DMS153 (cell line): ENCODE results near the gene CENPP.

Experiments used
- DNase-seq: peaks from one replicate; lab custom pipeline; 2025; lab: John Stamatoyannopoulos, UW

CENPP gene

DNA sequence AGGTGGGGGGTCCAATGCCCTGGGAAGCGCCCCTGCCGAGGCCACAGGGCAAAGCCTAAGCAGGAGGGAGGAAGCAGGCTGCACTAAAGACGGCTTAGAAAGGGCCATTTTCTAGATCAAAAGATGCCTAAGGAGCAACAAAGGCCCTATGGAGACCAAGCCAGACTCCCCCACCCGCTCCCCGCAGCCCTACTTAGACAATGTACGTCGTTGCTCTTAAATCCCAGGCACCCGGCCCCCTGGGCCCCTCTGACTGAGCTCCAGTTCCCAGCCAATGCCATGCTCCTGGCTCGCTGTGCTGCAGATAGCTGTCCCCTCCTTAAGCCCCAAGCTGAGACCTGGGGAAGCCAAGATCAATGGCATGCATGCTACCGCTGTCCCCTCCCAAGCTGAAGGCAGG is 333.8 kb downstream of the CENPP start:
- no peak for DNase-seq

DNA sequence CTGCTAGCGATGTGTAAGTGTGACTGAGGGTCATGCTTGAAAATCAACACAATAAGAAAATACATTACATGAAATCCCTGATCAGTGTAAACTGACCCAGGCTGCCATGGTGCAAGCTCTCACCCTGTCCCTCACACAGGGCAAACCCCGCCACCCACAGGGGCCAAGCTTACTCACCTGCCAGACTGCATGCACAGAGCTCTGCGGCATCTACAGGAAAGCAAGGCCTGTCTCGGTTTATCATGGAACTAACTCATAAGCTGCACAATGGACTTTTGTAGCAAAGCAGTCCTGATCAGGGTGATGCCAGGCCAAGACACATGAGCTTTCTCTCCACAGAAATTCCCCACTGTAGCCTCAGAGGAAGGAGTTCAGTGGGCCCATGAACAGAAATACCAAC is 334.5 kb downstream of the CENPP start:
- no peak for DNase-seq

DNA sequence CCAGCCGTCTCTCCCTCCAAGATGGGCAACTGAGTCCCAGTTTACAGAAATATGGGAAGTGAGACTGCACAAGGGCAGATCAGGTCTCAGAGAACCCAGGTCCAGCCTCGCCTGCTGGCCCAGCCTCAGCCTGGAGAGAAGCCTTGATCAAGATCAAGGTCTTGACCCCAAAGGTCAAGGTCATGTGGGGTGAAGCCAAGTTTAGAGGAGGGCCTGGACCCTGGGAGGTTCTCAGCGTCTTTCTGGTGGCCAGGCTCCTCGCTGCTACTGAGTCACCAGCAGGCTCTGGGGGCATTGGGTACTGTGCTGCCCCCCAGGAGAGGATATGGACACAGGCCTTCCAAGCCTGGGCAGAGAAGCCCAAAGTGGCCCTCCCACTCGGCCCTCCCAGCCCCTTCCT is 335.4 kb downstream of the CENPP start:
- no peak for DNase-seq

DNA sequence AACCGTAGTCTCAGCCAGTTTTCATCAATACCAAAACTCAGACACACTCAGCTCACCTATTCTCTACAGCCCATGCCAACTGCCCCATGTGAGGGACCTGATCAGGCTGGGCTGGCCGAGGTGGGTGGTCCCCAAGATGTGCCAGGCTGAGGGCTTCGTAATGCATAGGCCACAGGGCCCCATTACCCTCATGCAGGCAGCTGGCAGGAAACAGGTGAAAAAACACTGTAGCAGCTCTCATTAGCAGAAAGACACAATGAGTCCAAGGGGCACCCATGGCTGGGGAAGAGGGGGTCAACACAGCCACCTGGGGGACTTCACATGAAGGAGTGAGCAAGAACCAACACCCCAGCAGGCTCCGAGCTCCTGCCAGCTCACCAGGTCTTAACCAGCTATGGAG is 336.0 kb downstream of the CENPP start:
- DNase-seq: no peak

DNA sequence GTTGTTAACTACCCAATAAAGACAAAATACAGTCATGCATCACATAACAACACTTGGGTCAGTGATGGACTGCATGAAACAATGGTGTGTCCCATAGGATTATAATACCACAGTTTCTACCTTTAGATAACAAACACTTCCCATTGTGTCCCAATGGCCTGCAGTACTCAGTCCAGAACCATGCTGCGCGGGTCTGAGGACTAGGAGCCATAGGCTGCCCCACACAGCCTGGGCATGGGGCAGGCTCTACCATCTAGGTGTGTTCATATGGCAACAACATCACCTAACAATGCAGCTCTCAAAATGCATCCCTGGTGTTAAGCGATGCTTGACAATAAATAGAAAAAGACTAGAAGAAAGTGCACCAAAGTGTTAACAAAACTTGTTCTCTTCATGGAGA is 337.4 kb downstream of the CENPP start:
- DNase-seq: no peak

DNA sequence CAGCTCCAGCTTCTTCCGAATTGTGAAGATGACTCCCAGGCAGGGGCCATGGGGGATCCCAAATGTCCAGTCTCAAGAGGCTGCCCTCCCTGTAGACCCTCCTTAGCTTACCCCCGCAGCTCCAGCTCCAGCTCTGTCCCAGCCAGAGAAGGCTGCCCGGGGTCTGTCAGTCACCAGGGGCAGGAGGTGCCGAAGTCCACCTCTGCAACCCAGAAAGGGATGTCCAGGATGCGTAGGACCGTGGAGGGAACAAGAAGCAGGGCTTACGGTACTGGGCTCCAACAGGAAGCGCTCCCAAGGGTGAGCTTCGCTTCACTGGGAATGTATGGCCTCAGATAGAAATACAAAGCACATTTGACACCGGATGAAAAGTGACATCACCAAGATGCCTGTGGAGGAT is 338.2 kb downstream of the CENPP start:
- DNase-seq: no peak

DNA sequence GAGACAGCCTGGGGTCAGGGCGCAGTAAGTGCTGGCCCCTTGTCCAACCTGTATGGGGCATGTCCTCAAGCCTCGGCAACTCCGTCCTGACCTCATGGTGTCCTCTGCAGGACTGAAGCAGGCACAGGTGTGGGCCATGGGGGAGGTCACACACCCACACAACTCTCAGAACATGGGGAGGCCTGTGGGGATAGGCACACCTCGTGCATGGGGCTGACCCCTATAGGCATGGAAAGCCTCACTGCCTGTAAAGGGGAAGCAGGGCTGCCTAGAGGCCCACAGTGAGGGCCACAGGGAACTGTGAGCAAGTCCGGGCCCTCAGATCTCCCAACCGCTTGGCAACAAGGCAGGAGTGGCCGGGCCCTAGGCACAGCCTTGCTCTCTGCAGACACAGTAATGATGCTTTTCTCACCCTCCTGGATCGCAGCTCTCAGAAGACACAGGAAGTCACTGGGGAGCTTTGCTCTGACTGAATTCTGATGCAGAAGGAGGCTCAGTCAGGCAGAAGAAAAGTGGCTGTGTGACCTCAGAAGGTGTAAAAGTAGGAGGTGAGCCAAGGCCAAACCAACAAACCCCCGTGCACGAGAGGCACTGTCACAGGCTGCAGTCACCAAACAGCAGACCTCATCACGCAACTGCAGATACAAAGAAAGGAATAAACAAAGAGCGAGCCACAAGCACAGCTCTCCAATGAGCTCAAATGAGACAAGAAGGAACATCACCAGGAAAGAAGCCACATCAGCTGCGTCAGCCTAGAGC is 338.8 kb downstream of the CENPP start:
- no peak for DNase-seq

DNA sequence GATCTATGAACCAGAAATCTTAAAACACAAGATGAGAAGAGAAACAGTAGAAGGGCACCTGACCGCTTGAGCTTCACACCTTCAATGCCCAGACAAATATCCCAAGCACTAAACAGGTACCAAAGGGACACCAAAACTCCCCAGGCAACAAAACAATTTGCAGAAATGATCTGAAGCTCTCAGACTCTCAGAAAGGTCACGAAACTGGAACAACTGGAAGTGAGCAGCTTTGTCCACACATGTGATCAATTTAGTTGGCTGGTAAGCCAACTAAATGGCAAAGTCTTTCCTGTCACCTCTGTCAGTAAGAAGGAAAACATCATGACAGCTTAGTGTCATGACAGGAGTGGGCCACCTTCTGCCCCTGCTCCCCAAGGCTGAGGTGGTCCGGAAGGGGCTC is 340.1 kb downstream of the CENPP start:
- no peak for DNase-seq

DNA sequence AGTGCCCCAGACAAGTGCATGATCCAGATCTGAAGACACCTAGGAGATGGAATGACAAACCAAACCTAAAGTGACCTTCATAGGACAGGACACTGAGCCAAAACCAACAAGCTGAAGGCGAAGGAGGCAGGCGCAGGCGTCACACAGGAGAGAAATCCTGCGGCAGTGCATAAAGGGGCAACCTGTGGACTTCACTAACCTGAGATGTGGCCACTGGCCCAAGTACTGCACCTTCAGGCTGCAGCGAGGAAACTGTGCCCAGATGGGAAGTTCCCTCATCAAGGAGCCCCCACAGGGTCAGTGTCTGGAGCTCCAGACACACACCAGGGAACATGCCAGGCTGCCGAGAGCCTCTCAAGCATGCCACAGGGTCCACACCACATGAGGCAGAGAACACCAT is 340.5 kb downstream of the CENPP start:
- DNase-seq: no peak

DNA sequence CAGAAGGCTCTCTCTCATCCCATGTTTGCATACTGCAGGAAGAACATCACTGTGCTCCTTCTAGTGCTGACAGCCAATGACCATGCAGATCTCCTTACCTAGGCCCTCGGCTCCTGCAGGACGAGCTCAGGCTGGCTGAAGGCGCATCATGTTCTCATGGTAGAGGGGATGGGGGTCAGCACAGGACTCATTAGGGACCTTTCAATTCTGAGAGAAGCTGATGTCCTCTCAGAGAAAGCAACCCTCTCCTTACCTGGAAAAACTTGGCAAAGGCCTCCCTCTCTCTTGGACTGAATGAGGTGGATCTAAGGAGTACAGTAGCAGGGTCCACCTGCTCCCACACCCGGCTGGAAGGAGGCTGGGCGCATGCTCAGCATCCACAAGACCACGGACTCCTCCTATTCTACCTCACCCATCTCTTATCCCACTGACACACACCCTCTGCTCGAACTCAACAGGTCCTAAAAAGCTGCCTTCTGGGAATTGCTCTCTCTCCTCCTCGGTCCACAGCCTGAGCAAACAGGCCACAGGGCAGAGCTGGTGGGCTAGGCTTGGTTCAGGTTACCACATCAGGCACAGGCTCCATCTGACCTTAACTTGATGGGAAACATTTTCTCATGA is 341.3 kb downstream of the CENPP start:
- no peak for DNase-seq

DNA sequence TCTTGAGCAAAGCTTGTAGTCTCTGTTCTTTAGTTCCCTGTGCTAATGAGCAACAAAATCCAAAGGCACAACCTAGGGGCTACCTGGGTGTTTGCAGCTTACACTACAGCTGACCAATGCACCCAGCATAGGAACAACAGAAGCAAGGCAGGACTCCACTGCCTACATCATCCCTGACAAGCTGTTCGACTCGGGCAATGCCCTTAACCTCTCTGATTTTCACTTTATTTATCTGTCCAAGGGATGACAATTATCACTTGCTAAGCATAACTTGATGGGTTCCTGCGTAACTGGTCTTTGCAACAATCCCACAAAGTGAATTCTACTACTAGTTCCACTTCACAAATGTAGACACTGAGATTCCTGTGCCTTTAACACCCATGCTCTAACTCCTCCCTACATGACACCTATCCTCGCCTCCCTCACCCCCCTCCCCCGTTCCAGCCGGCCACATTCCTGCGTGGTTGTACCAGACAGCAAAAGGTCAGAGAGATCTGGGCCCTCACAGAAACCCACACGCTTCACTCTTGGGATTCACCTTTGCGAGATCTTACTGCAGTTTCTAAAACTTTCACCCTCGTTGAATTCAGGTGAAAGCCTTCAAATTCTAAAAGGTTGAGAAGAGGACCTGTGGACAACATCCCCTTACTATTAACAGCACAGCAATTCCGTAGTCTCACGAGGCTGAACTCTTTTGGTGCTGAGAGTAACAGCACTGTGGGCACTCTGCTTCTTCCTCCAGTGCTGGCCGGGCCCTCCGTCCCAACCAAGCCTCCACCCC is 343.2 kb downstream of the CENPP start:
- DNase-seq: no peak

DNA sequence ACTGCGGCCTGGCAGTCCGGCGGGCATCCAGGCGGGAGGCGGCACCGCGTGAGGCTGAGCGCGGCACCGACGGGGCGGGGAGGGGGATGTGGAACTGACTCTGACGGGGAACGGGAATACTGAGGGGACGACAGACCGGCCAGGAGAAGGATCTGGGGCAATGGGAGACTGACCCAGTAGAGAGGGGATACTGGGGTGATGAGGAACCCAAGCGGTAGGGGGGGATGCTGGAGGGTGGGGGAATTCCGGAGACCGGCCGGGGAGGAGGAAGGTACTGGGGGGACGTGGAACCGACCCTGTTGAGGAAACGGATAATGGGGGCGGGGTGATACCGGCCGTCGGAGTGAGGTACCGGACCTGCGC is 343.8 kb downstream of the CENPP start:
- no peak for DNase-seq
